Measurements from ENCODE around the gene WDR33.

Gene WDR33

GRCh38 chr2:127695491-127696472 is 115.2 kb downstream of the WDR33 start:
- DNase-seq (ENCODE audit: low spot score), result no peak

DNA sequence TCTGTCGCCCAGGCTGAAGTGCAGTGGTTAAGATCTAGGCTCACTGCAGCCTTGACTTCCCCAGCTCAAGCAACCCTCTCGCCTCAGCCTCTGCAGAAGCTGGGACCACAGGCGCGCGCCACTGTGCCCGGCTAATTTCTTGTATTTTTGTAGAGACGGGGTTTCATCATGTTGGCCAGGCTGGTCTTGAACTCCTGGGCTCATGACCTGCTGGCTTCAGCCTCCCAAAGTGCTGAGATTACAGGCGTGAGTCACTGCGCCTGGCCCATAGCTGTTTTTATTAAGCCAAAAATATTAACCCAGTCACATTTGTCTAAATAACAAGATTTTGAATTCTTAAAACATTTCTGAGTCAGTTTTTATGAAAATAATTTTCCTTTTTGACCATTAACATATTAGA is 116.0 kb downstream of the WDR33 start:
- DNase-seq (ENCODE audit: low spot score), result no peak

GRCh38 chr2:127690696-127691095 is 120.3 kb downstream of the WDR33 start:
- DNase-seq (ENCODE audit: low spot score), result no peak

DNA sequence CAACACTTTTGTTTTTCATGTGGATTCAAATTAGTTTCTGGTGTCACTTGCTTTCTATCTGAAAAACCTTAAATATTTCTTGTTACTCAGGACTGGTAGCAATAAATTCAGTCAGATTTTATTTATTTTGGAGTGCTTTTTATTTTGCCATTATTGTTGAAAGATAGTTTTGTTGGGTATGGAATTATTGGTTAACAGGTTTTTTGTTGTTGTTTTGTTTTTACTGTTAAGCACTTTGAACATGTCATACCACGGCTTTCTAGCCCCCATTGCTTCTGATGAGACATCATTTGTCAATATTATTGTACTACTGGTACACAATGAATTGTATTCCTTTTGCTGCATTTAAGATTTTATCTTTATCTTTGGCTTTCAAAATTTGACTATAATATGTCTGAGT is 122.6 kb downstream of the WDR33 start:
- no peak for DNase-seq (ENCODE audit: low spot score)

GRCh38 chr2:127685410-127686080 is 125.4 kb downstream of the WDR33 start:
- no peak for DNase-seq (ENCODE audit: low spot score)

DNA sequence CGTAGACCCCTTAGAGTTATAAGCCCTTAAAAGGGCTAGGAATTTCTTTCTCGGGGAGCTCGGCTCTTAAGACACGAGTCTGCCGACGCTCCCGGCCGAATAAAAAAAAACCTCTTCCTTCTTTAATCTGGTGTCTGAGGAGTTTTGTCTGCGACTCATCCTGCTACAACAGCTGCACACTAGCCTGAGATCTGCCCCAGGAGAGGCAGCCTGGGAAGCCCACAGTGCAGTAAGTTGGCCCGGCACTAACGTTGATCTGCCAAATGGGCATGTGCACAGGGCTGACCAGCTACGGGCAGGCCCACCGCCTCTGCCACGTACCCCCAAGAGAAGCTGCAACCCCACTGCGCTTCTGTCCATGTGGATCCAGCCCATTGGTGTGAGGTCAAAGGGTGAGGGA is 127.2 kb downstream of the WDR33 start:
- no peak for DNase-seq (ENCODE audit: low spot score)

- no peak for DNase-seq (ENCODE audit: low spot score)
These were observed 127.9 kb downstream of the WDR33 start for GRCh38 chr2:127683056-127683455.

DNA sequence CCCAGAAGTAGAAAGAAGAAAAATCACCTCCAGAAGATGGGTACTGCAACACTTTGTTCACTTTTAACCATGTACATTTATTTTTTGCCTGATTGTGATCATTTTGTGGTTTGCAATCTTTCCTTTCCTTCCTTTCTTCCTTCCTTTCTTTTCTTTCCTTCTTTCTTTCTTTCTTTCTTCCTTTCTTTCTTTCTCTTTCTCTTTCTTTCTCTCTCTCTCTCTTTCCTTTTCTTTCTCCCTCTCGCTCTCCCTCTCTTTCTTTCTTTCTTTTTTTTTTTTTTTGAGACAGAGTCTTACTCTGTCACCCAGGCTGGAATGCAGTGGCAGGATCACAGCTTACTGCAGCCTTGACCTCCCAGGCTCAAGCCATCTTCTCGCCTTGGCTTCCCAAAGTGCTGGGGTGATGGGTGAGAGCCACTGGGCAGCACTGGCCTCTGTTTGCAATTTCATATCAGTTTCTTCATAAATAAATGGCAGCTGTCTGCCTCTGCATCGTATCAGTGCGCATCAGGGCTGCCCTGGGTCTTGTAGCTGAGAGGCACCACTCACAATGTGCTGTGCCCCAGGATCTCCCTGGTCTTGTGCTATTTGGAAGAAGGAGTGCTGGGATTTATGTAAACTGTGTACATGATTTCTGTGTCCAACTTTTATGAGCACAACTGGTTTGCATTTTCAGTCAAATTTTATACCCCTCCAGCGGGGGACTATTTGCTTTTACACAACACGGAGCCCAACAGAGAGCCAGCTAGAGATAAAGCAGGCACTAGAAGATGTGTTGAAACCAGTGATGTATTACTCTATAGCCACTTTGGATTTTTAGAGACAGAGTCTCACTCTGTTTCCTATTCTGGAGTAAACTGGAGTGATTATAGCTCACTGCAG is 128.8 kb downstream of the WDR33 start:
- no peak for DNase-seq (ENCODE audit: low spot score)

- DNase-seq (ENCODE audit: low spot score), result no peak
These were observed 129.6 kb downstream of the WDR33 start for GRCh38 chr2:127681288-127681804.

DNA sequence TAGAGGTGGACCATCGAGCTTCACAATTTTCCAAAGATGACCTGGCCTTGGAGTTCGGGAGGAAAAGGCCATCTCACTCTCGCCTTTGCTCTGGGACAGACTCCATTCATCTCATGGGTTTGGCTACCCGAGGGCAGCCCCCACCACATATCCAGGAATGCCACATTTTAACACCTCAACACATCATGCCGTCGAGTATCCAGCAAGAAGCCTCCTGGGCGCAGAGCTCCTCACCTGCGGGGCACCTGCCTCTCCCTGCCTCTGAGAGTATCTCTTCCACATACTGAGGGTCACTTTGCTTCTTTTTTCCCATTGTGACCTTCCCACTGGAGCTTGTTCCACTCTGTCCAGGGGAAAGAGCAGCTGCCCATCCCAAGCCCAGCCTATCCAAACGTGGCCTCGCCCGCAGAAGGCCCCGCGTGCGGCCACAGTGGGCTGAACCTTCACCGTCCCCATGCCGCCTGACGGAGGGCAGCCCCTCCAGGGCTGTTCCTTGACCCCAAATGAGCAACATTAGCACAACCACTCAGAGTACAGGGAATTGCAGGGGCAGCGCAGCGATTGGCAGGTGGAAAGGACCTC is 130.2 kb downstream of the WDR33 start:
- DNase-seq (ENCODE audit: low spot score), result no peak

- DNase-seq (ENCODE audit: low spot score), result no peak
These were observed 131.2 kb downstream of the WDR33 start for GRCh38 chr2:127679680-127680361.

GRCh38 chr2:127678991-127679390 is 132.0 kb downstream of the WDR33 start:
- DNase-seq (ENCODE audit: low spot score), result no peak

- DNase-seq (ENCODE audit: low spot score), result no peak
These were observed 132.4 kb downstream of the WDR33 start for GRCh38 chr2:127678531-127678930.

- DNase-seq (ENCODE audit: low spot score), result no peak
These were observed 134.1 kb downstream of the WDR33 start for GRCh38 chr2:127676906-127677305.

- no peak for DNase-seq (ENCODE audit: low spot score)
These were observed 135.4 kb downstream of the WDR33 start, which contains the start of gene LIMS2 for GRCh38 chr2:127675331-127676261. LIMS2 (minus strand) TSS chr2:127675530; CDS start chr2:127675024, 506 bp downstream.

DNA sequence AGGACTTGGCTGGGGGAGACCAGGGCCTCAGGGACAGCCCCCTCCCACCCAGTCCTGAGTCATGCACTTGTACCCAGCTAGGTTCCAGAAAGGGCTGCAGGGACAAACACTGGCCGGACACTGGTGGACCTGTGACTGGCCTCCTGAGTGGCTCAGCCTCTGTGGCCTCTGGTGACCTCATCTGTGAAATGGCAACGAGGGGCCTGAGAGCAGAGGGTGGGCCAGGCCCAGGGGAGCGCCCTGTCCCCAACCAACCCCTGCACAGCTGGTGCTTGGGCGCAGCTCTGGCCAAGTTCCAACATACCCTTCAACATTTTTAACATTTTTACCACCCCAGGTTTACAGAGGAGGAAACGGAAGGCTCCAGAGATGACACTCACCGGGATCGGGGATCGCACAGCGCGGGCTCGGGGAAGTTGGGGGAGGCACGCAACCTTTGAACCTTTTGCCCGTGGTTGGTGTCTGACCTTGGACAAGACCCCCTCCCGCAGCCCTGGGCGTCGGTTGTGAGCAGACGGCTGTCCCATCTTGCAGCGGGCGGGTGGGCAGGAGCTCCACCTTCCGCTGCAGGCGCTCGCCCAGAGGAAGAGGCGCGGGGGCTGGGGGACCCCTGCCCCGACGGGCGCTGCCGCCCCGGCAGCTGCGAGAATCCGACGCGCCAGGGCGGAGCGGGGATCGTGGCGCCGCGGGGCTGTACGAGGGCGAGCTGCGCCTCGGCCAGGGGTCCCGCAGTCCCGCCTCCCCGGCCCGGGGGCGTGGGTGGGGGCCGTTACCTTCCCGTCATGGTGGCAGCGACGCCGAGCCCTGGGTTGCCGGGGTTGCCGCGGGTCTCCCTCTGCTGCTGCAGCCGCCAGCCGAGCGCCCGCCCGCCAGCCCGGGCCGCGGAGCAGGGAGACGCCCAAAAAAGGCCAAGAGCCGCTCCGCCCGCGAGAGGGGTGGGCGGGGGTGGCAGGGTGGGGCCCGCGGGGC is 136.4 kb downstream of the WDR33 start:
- DNase-seq (ENCODE audit: low spot score), result no peak

GRCh38 chr2:127673291-127674069 is 137.5 kb downstream of the WDR33 start:
- DNase-seq (ENCODE audit: low spot score), result no peak
